Retinal pigment epithelial cell (primary cell): ENCODE measurements around the gene CPVL.
A peak's percentile ranks its signal among the peaks of the same experiment; 100 is the strongest.
"Not testable (repeated sequence)": the region's sequence is repeated elsewhere in the genome, so short reads cannot be mapped to it uniquely, and the experiment has no call there.

ENCODE experiments used
- DNase-seq: peaks from one replicate; pipeline ENCODE4 v3.0.0-alpha.2; 2010; ENCODE audit warnings: low read depth
- H3K4me3 ChIP-seq: 2 replicates; pipeline ENCODE4 v1.5.1; 2011; ENCODE audit warnings: mild to moderate bottlenecking, low read length, control low read depth, moderate library complexity
- CTCF ChIP-seq: conservative IDR thresholded peaks from 2 replicates; pipeline ENCODE4 v1.5.1; 2011; ENCODE audit warnings: low read depth, low read length, control low read depth, inconsistent platforms

CPVL gene

GRCh38 chr7:29105191-29105590, 41.1 kb downstream of the CPVL start:
- no peak for TF ChIP-seq CTCF
- DNase-seq: no peak
- no peak overlapping the region for H3K4me3 ChIP-seq

GRCh38 chr7:29102558-29103151, 43.7 kb downstream of the CPVL start:
- H3K4me3 ChIP-seq: no peak overlapping the region
- no peak for DNase-seq
- TF ChIP-seq CTCF: peak; percentile 79

GRCh38 chr7:29100924-29101323, 45.4 kb downstream of the CPVL start:
- DNase-seq: no peak
- H3K4me3 ChIP-seq: no peak overlapping the region
- no peak for TF ChIP-seq CTCF

- H3K4me3 ChIP-seq: no peak overlapping the region
These were observed 46.2 kb downstream of the CPVL start for GRCh38 chr7:29099896-29100847.

GRCh38 chr7:29096446-29096730, 49.9 kb downstream of the CPVL start:
- no peak for TF ChIP-seq CTCF
- no peak overlapping the region for H3K4me3 ChIP-seq
- DNase-seq: no peak

More at GRCh38 chr7:29099896-29100847, 46.2 kb downstream of the CPVL start:
- DNase-seq: no peak
- no peak for TF ChIP-seq CTCF

- no peak overlapping the region for H3K4me3 ChIP-seq
- TF ChIP-seq CTCF: no peak
- no peak for DNase-seq
These were observed 50.5 kb downstream of the CPVL start for GRCh38 chr7:29095631-29096445.

- not testable (repeated sequence) for DNase-seq, H3K4me3 ChIP-seq
These were observed 53.2 kb downstream of the CPVL start for GRCh38 chr7:29093091-29093490.
